GM19099 (cell line): Measurements from ENCODE around the gene EPHA2.

Source experiments
- POLR2A ChIP-seq: IDR thresholded peaks from 3 replicates; pipeline ENCODE4 v1.6.1; 2011; ENCODE audit warnings: low read depth; ENCODE audit not compliant: insufficient read length; ENCODE audit errors: extremely low read depth

EPHA2 gene

DNA sequence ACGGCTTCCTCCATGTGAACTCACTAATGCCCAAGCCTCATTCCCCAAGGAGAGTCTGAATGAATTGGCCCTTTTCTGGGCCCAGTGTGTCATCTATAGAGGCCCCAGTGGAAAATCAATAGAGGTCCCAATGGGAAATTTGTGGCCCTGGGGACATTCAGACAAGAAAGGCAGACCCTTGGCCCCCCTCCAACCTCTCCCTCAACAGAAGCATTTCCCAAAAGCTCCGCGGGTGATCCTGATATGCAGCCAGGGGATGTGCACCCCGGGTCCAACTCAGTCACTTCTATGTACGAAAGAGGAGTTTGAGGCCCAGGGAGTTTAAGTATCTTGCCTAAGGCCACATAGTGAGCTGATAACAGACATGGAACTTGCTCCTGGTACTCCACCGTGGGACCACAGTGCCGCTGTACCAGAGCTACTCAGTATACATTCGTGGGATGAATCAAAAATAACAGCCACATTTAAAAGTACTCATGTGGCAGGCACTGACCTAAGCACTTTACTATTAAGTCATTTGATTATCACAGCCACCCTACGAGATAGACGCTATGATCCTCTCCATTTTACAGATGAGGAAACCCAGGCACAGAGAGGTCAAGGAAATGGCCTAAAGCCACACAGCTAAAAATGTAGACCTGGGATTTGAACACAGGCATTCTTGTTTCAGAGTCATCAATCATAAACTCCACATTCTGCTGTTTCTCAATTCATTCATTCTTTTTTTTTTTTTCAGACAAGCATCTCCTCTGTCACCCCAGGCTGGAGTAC is 8.5 kb downstream of the EPHA2 start:
- TF ChIP-seq POLR2A, result no peak

DNA sequence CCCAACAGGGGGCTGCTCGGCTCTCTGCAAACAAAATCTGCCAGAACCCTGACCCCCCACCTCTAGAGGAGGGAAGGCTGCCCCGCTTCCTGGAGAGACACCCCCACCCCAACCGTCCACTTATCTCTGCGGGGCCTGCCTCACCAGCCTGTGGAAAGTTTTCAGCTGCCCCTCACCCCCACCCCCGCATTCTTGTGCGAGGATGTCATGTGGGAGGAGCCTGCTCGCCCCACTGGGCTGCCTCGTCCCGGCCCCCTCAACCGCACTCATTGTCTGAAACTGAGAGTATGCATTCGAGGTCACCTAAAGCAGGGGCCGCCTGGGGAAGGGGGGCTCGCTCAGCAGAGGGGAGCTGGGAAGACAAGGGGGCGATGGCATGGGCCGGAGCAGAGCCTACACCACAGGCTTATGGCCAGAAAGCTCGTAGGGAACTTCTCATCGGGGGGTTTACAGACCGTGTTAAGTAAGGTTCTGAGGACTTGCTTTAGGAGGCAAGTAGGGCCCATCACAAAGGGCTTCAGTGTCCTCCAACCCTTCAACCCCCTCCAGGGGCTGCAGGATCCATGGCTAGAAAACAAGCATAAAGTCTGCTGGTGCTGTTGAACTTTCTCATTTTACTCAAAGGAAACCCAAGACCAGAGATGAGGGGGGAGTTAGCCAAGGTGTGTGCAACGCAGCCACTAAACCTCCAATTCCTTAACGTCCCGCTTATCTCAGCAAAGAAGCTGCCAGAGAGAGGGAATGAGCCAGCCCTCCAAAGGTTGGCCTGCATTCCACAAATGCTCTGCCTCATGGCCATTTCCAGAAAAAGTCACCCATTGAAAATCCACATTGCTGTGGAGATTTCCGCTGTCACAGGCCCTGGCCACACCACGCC is 9.4 kb downstream of the EPHA2 start:
- TF ChIP-seq POLR2A, result no peak

DNA sequence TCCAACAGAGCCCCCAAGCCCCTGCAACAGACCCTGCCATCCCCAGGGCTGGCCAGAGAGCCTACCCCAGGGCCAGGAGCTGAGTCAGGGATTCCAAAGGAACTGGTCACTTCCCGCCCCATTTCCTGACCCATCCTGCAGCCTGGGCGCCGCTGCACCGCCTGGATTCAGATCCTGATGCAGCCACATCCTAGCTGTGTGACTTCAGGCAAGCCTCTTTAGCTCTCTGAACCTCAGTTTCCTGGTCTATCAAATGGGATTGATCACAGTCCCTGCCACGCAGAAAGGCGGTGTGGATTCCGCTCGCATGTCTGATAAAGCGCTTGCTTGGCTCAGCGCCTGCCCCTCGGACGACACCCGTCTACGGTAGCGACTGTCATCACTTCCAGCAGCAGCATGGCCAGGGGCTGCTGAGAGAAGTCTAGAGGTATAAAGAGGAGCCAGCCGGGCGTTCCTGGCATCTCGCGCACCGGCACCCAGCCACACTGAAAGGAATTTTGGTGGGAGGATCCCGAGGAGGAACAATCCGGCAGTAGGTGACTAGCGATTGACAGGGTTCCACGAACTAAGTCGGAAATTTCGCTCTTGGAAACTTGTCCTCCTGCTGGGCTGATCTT is 10.1 kb downstream of the EPHA2 start:
- TF ChIP-seq POLR2A, result no peak

DNA sequence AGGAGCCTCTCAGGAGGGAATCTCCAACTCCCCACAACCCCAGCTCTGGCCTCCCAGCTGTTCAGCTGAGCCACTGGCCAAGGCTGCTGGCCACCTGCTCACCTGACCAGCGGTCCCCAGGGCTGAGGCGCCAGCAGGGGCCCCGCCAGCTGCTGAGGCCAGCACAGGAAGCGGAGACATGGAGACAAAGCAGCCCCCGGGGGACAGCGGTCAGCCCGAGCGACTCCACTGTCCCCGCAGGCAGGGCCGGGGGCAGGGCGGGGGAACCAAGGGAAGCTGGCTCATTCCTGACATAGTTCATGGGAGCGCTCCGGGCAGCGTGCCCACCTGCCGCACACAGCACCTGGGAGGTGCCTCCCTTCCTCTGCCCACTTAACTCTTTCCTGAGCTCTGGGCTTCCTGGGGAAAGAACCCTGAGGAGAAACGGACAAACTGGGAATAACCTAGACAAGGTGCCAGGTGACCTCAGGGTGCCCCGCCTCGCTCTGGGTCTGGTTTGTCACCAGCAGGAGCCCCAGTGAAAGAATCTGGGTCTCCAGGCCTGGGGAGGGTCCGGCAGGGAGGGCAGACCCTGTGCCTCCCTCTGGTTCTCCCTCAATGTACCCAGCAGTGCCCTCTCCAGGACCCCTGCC is 10.7 kb downstream of the EPHA2 start:
- no peak for TF ChIP-seq POLR2A

DNA sequence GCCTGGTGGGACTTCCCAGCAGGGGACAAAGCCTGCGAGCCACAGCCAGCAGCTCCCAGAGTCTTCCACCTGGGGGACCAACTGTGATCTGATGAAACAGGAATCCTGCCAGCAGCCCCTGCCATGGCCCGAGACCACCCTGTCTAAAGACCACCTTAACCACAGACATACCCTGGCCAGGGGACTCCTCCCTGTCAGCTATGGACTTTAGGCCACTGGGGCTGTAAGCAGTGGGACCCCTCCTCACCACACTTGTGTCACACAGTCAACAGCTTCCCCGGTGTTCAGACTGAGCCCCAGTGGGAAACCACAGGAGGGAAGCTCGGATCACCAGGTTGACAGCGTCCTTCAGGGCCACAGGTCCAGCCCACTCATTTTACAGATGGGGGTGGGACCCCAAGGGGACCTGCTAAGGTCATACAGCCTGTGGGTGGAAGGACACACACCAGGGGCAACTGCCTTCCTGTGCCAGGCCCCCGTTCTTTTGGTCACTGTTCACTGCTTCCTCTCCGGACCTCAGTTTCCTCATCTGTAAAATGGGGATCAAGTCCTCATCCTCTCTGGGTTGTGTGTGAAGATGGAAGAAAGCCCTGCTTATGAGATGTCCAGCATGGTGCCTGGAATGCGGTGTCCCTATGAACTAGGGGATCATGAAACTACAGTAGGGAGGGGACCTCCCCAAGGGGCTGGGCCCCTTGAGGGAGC is 11.4 kb downstream of the EPHA2 start:
- TF ChIP-seq POLR2A, result no peak

DNA sequence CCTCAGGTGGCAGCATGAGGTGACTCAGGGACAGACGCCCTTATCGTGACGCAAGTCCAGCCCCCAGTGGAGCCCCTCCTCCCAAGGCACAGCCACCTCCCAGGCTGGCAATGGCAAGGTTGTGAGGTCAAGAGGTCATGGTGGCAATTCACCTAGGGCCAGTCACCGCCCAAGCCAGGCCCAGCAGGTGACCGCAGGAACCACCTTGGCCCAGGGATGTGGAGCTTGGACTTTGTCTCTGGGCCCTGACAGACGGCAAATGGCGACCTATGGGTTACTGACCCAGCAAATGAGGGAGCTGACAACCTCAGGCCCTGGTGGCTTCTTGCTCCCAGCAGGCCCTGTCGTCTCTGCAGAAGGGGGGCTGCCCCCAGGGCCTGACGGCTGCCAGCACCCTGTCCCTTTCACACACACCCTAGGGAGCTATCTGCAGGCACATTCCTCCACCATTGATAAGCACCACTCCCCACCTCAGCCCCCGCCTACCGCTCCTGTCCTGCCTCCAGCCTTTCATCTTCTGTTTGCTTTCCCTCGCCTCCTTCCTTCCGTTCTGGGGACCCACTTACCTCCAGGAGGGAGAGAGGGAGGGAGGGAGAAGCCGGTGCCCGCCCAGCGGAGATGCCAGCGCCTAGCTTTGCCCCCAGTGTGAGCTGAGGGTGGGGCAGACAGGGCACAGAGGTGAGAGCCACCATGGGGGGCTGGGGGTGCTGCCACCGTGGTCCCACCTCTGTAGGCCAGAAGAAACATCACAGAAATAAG is 12.1 kb downstream of the EPHA2 start:
- TF ChIP-seq POLR2A, result no peak

DNA sequence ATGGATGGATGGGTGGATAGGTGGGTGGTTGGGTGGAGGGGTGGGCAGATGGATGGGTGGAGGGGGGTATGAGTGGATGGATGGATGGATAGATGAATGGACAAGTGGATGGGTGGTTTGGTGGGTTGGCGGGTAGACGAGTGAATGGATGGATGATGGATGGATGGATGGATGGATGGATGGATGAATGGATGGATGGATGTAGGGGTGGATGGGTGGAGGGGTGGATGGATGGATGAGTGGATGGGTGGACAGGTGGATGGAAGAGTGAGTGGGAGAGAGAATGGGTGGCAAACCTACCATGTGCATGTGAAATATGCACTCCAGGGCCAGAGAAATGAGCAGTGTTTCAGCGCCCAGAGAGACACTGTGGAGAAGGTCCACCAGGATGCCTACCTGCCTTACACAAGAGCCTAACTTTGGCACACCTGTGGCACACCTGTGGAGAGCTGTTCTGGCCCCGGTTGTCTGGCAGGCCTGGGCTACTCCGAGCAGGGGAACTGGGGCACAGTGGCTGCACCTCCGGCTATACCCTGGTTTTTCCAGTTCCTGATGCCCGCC is 12.8 kb downstream of the EPHA2 start:
- no peak for TF ChIP-seq POLR2A

DNA sequence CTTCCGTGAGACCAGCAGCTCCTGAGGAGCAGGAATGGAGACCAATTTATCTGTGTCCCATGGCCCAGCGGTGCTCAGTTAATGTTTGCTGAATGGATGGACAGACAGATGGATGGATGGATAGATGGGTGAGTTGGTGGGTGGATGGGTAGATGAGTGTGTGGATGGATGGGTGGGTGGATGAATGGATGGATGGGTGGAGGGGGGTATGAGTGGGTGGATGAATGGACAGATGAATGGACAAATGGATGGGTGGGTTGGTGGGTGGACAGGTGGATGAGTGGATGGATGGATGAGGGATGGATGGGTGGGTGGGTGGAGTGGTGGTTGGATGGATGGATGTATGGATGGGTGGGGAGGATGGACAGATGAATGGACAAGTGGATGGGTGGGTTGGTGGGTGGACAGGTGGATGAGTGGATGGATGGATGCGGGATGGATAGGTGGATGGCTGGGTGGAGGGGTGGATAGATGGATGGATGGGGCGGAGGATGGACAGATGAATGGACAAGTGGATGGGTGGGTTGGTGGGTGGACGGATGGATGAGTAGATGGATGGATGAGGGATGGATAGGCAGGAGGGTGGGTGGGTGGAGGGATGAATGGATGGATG is 13.4 kb downstream of the EPHA2 start:
- no peak for TF ChIP-seq POLR2A

DNA sequence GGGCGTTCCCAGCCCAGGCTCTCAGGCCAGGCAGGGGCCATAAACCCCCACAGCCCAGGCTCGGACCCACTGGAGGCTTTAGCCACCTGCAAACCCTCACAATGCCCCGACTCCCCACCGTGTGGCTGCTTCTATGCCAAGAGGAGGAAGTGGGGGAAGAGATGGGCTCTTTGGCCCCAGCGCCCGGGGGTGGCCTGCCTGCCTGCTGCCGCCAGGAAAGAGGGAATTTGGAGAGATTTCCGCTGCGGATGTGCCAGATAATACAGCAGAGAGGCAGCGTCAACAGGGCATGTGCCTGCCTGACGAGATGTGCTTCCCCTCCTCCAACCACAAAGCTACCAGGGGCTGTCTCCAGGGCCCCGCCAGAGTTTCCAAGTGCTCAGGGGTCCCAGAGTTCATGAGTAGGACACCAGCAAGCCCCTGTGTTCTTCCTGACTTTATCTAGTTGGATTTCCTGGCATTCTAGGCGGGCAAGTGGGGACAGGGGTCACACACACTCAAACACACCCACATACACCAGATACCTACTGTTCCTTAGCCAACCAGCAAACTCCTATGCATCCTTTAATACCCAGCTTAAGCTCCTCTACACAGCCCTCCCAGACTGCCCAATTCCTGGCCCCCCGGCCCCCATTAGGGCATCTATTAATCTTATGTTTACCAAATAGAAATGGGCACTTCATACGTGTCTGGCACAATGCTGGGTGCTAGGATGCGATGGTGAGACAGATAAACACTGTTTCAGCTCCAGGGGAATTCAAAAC is 14.1 kb downstream of the EPHA2 start:
- TF ChIP-seq POLR2A, result no peak

DNA sequence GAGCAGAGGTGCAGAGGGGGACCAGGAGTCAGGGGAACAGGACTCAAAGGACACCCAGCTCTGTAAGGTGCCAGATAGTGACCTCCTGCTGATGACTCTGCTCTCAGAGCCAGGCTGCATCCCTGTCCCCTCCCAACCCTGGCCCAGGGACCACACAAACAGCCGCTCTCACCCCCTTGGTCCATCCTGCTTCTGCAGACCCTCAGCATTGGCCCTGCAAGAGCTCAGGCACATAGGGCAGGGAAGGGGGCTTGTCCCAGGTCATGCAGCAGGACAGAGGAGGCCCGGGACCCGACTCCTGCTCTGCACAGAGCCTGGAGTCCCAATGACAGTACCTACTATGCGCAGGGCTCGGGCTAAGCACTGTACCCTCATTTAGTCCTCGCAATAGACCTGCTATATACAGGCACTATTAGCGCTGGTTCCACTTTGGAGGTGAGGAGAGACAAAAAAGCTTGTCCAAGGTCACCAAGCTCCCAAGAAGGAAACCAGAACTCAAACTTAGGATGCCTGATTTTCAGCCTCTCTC is 15.7 kb downstream of the EPHA2 start:
- no peak for TF ChIP-seq POLR2A

DNA sequence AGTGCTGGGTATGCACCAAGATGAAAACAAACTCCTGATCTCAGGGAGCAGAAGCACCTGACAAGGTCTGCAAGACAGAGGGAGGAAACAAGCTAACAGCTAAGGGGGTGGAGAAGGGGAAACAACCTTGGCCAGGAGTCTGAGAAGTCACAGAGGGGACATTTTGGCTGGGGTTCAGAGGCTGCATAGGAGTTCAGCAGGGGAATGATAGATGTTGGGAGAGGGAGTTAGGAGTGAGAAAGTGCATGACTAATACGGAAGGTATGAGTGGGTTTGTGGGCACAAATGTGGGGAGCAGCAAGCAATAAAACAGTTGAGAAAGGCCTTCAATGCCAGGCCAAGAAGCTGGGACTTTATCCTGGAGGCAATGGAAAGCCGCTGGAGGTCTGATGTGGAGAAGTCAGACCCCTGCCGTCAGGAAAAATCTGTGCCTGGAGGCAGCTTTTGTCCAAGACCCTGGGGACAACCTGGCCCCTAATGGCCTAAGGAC is 16.4 kb downstream of the EPHA2 start:
- no peak for TF ChIP-seq POLR2A

DNA sequence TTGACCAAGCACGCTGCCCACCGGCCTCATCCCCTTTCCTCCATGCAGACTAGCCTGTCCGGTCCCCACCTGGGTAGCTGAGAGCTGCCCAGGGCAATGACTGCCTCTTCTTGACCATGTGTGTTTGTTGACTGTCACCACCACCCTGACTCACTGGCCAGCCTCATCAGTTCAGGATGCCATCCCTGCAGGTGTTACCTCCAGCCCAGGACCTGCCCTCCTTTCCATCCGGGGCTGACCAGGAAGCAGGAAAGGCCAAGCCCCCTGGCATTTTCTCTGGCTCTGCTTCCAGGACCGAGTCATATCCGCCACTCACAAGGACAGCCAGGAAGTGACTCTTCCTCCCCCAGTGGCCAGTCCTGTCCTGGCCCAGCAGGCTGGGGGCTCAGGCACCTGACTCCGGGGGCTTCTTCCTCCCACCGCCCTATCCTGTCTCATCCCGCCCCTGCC is 17.1 kb downstream of the EPHA2 start:
- TF ChIP-seq POLR2A, result no peak

DNA sequence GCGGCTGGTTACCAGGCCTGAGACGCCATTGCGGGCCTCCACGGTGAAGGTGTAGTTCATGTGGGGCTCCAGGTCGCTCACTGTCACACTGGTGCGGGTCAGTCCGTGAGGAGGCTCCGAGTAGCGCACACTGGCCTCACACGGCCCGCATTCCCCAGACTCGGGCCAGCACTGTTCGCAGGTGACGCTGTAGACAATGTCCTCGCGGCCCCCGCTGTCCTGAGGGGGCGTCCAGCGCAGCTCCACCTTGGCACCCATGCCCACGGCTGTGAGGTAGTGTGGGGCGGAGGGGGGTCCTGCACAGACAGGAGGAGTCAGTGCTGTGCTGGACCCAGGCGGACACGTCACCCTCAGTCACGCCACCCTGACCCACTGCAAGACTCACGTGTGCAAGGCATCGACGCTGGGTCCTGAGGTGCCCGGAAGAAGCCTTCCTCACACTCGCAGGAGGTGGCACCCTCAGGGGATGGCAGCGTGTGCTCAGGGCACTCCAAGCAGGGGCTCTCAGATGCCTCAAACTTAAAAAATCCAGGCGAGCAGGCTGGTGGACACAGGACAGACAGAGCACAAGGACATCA is 17.9 kb downstream of the EPHA2 start:
- TF ChIP-seq POLR2A, result no peak
